Measurements from ENCODE around the gene BAD. TPM values are rescaled to one million over a fixed set of nuclear protein-coding genes. Genes with fewer than 3 reads are reported as not detected.

The BAD gene
- polyA plus RNA-seq, 1 donor (not counting 4 experiments of a cell fraction or from before 2014, with no cell fraction given), result 58.3 TPM

DNA sequence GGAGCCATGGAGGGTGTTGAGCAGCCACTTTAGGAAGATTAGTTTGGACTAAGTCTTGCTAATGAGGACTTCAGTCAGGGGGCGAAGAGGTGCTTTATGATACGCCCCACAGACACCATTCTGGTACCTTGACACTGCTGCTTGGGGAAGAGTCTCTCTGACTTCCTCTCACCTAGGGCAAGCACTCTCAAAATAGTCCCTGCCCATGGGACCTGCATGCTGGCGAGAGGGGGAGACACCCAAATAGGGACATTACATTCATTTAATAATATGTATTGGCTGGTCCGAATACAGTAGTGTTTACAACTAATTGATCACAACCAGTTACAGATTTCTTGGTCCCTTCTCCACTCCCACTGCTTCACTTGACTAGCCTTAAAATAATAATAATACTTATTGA, 11.3 kb upstream of the BAD start:
- Histone ChIP-seq H2AFZ (ENCODE audit: control insufficient read depth, low read length) (no peak overlapping the region), H3K27me3 (ENCODE audit: control insufficient read depth, extremely low read depth, insufficient read depth, low read length) (peaks cover 71% of the 10 kb centered on the region), H3K36me3 (ENCODE audit: control insufficient read depth in 2 of 2, extremely low read depth in 1 of 2, insufficient read depth in 2 of 2, low read length in 2 of 2) (no peaks in the 10 kb centered on the region), H3K4me3 (ENCODE audit: control insufficient read depth in 2 of 3, extremely low read depth in 1 of 3, insufficient read depth in 2 of 3, low read depth in 1 of 3, low read length in 3 of 3) (no peak overlapping the region), H3K79me2 (ENCODE audit: control insufficient read depth, insufficient read depth, low read length) (no peaks in the 10 kb centered on the region), H3K9me1 (ENCODE audit: control insufficient read depth, extremely low read depth, insufficient read depth, low read length) (no peaks in the 10 kb centered on the region), H3K4me2 (ENCODE audit: control insufficient read depth, extremely low read depth, insufficient read depth, low read depth, low read length) (no peak overlapping the region), H4K20me1 (ENCODE audit: control insufficient read depth, extremely low read depth, insufficient read depth, low read length) (no peaks in the 10 kb centered on the region), H3K9ac (ENCODE audit: control insufficient read depth, extremely low read depth, insufficient read depth, low read length) (no peak overlapping the region), H3K9me3 (ENCODE audit: control insufficient read depth, low read depth, low read length) (no peaks in the 10 kb centered on the region), H3K4me1 (ENCODE audit: control insufficient read depth, extremely low read depth, insufficient read depth, low read length) (peaks cover 19% of the 10 kb centered on the region), H3K27ac (ENCODE audit: control insufficient read depth, insufficient read depth, low read length) (no peak overlapping the region)
- dilution Hi-C loops (cut with MboI; ENCODE audit: extremely low pct_ligation_motif_present, low sequenced_read_pairs), result no loop called here
- TF ChIP-seq, protein P1, sequence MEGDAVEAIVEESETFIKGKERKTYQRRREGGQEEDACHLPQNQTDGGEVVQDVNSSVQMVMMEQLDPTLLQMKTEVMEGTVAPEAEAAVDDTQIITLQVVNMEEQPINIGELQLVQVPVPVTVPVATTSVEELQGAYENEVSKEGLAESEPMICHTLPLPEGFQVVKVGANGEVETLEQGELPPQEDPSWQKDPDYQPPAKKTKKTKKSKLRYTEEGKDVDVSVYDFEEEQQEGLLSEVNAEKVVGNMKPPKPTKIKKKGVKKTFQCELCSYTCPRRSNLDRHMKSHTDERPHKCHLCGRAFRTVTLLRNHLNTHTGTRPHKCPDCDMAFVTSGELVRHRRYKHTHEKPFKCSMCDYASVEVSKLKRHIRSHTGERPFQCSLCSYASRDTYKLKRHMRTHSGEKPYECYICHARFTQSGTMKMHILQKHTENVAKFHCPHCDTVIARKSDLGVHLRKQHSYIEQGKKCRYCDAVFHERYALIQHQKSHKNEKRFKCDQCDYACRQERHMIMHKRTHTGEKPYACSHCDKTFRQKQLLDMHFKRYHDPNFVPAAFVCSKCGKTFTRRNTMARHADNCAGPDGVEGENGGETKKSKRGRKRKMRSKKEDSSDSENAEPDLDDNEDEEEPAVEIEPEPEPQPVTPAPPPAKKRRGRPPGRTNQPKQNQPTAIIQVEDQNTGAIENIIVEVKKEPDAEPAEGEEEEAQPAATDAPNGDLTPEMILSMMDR (optimal IDR thresholded peaks at IDR 0.05 in 1 of 3, IDR thresholded peaks at IDR 0.05 in 1 of 3, conservative IDR thresholded peaks at IDR 0.05 in 1 of 3; ENCODE audit: extremely low read depth in 1 of 3, insufficient read depth in 2 of 3, low read length in 3 of 3), result no peak
- TF ChIP-seq EZH2 (IDR thresholded peaks at IDR 0.05; ENCODE audit: low read length), result no peak
- no peak for FAIRE-seq
- no peak for DNase-seq (ENCODE audit: low read depth, low spot score)

DNA sequence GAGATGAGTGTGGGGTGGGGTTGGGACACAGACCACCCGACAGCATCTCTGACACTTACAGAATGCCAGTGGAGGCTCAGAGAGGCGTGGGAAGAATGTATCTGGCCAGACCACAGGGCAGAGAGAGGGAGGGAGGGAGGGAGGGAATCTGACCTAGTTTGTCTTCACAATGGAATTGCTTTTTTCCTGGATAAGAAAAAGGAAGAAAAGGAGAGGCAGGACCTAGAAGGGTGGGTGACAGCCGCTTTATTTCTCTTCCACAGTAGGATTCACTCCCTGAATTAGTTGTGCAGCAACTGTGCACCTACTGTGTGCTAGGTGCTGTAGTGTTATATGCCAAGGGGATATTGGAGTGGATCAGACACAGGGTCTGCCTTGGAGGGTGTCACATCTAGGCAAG, 10.3 kb upstream of the BAD start:
- Histone ChIP-seq H3K9me1 (ENCODE audit: control insufficient read depth, extremely low read depth, insufficient read depth, low read length) (no peaks in the 10 kb centered on the region), H2AFZ (ENCODE audit: control insufficient read depth, low read length) (no peak overlapping the region), H3K4me2 (ENCODE audit: control insufficient read depth, extremely low read depth, insufficient read depth, low read depth, low read length) (no peak overlapping the region), H3K9me3 (ENCODE audit: control insufficient read depth, low read depth, low read length) (no peaks in the 10 kb centered on the region), H3K9ac (ENCODE audit: control insufficient read depth, extremely low read depth, insufficient read depth, low read length) (no peak overlapping the region), H4K20me1 (ENCODE audit: control insufficient read depth, extremely low read depth, insufficient read depth, low read length) (no peaks in the 10 kb centered on the region), H3K36me3 (ENCODE audit: control insufficient read depth in 2 of 2, extremely low read depth in 1 of 2, insufficient read depth in 2 of 2, low read length in 2 of 2) (no peaks in the 10 kb centered on the region), H3K4me1 (ENCODE audit: control insufficient read depth, extremely low read depth, insufficient read depth, low read length) (peaks cover 10% of the 10 kb centered on the region), H3K79me2 (ENCODE audit: control insufficient read depth, insufficient read depth, low read length) (no peaks in the 10 kb centered on the region), H3K27ac (ENCODE audit: control insufficient read depth, insufficient read depth, low read length) (no peak overlapping the region), H3K4me3 (ENCODE audit: control insufficient read depth in 2 of 3, extremely low read depth in 1 of 3, insufficient read depth in 2 of 3, low read depth in 1 of 3, low read length in 3 of 3) (no peak overlapping the region), H3K27me3 (ENCODE audit: control insufficient read depth, extremely low read depth, insufficient read depth, low read length) (peaks cover 64% of the 10 kb centered on the region)
- DNase-seq (ENCODE audit: low read depth, low spot score), result no peak
- no peak for FAIRE-seq
- TF ChIP-seq, protein P1 (optimal IDR thresholded peaks at IDR 0.05 in 1 of 3, IDR thresholded peaks at IDR 0.05 in 1 of 3, conservative IDR thresholded peaks at IDR 0.05 in 1 of 3; ENCODE audit: extremely low read depth in 1 of 3, insufficient read depth in 2 of 3, low read length in 3 of 3), result no peak
- TF ChIP-seq EZH2 (IDR thresholded peaks at IDR 0.05; ENCODE audit: low read length), result no peak
- dilution Hi-C loops (cut with MboI; ENCODE audit: extremely low pct_ligation_motif_present, low sequenced_read_pairs), result no loop called here

Data from keratinocyte (primary cell).